H1 (cell line): Measurements from ENCODE around the gene TRPT1. TPM values are rescaled to one million over a fixed set of nuclear protein-coding genes. Genes with fewer than 3 reads are reported as not detected.

Experiments
- CTCF ChIA-PET: fragments of 300-600 bp; sonication (Branson Sonifier 250); formaldehyde crosslinking; loops from one replicate; lab custom pipeline; 2021; ENCODE audit not compliant: partially characterized antibody; lab: Charles Lee
- POLR2A ChIA-PET: fragments of 300-600 bp; sonication (Branson Sonifier 250); formaldehyde crosslinking; loops from one replicate; lab custom pipeline; 2021; ENCODE audit warnings: inconsistent platforms; ENCODE audit not compliant: partially characterized antibody; lab: Charles Lee
- DNase-seq, 2 experiments: peaks; one replicate each; pipeline versions ENCODE4 v3.0.0 to v3.0.0-alpha.2; 2010 to 2022; ENCODE audit warnings: low spot score in 2 of 2, low read depth in 1 of 2, mixed read lengths in 1 of 2
- FAIRE-seq: peaks from 2 replicates; lab custom pipeline; 2011; peaks lifted over from hg19 to GRCh38; lab: Jason Lieb, UNC
- H2AFZ ChIP-seq: 2 replicates; pipeline ENCODE4 v1.8.1; 2012; ENCODE audit warnings: low read length, inconsistent platforms
- H2AK5ac ChIP-seq: 2 replicates; pipeline ENCODE4 v1.6.1; 2013; ENCODE audit warnings: low read depth, low read length
- H2BK120ac ChIP-seq: replicated peaks from 2 replicates; pipeline ENCODE3; 2013; ENCODE audit warnings: low read depth, low read length, inconsistent platforms
- H2BK12ac ChIP-seq: 2 replicates; pipeline ENCODE4 v1.6.1; 2013; ENCODE audit warnings: low read depth, low read length
- H2BK15ac ChIP-seq: 2 replicates; pipeline ENCODE4 v1.6.1; 2013; ENCODE audit warnings: low read length
- H2BK20ac ChIP-seq: 2 replicates; pipeline ENCODE4 v1.6.1; 2013; ENCODE audit warnings: low read length
- H2BK5ac ChIP-seq: 2 replicates; pipeline ENCODE4 v1.6.1; 2013; ENCODE audit warnings: low read depth, low read length
- H3K14ac ChIP-seq: 2 replicates; pipeline ENCODE4 v1.6.1; 2013; ENCODE audit warnings: inconsistent platforms; ENCODE audit not compliant: insufficient read length
- H3K18ac ChIP-seq: 2 replicates; pipeline ENCODE4 v1.6.1; 2013; ENCODE audit warnings: low read length; ENCODE audit errors: extremely low read depth
- H3K23ac ChIP-seq: 2 replicates; pipeline ENCODE4 v1.6.1; 2013; ENCODE audit warnings: inconsistent platforms; ENCODE audit not compliant: insufficient read length
- H3K23me2 ChIP-seq: 2 replicates; pipeline ENCODE4 v1.6.1; 2013; ENCODE audit warnings: low read depth, low read length
- H3K27ac ChIP-seq: 2 replicates; pipeline ENCODE4 v1.6.1; 2011; ENCODE audit warnings: low read depth, low read length, inconsistent platforms
- H3K27me3 ChIP-seq, 4 experiments: replicated peaks in 1 of 4; 1 replicate in 1 of 4; 2 replicates in 3 of 4; pipeline versions ENCODE4 v1.6.1 to v1.8.1; 2011 to 2013; ENCODE audit warnings: low read length in 3 of 4, mild to moderate bottlenecking in 3 of 4, inconsistent platforms in 2 of 4, mixed read lengths in 2 of 4, moderate library complexity in 1 of 4; ENCODE audit not compliant: control insufficient read depth in 3 of 4, insufficient read depth in 3 of 4; ENCODE audit errors: extremely low read depth in 1 of 4
- H3K36me3 ChIP-seq, 4 experiments: 2 replicates each; pipeline versions ENCODE4 v1.6.1 to v1.8.1; 2011 to 2013; ENCODE audit warnings: mild to moderate bottlenecking in 4 of 4, low read length in 3 of 4, moderate library complexity in 2 of 4, control low read depth in 1 of 4, inconsistent platforms in 1 of 4; ENCODE audit not compliant: insufficient read depth in 4 of 4, control insufficient read depth in 2 of 4
- H3K4ac ChIP-seq: replicated peaks from 2 replicates; pipeline ENCODE3; 2013; ENCODE audit warnings: low read length, low read depth, mixed read lengths, inconsistent platforms; ENCODE audit not compliant: insufficient read length
- H3K4me1 ChIP-seq, 4 experiments: replicated peaks in 1 of 4; 1 replicate in 1 of 4; 2 replicates in 3 of 4; pipeline versions ENCODE4 v1.6.1 to v1.8.1; 2011 to 2013; ENCODE audit warnings: low read length in 3 of 4, inconsistent platforms in 2 of 4, mixed read lengths in 1 of 4; ENCODE audit not compliant: insufficient read depth in 4 of 4, control insufficient read depth in 3 of 4
- H3K4me2 ChIP-seq, 2 experiments: 2 replicates each; pipeline versions ENCODE4 v1.6.1 to v1.8.1; 2011 to 2013; ENCODE audit warnings: low read depth in 2 of 2, low read length in 2 of 2, control low read depth in 1 of 2, inconsistent platforms in 1 of 2, mild to moderate bottlenecking in 1 of 2; ENCODE audit not compliant: insufficient read depth in 1 of 2
- H3K4me3 ChIP-seq, 4 experiments: fragments of 200-600, 300-600 bp in 1 of 4; sonication (generic), shearing (Covaris generic), sonication (Bioruptor Twin) in 1 of 4; 2 replicates each; pipeline versions ENCODE4 v1.5.1 to v1.8.1; 2011 to 2016; ENCODE audit warnings: low read length in 4 of 4, low read depth in 3 of 4, control low read depth in 2 of 4, inconsistent platforms in 2 of 4, mild to moderate bottlenecking in 2 of 4, mixed read lengths in 1 of 4, moderate library complexity in 1 of 4; ENCODE audit not compliant: insufficient read depth in 2 of 4; ENCODE audit errors: extremely low read depth in 1 of 4
- H3K56ac ChIP-seq: replicated peaks from 2 replicates; pipeline ENCODE3; 2013; ENCODE audit warnings: low read depth, mild to moderate bottlenecking, mixed read lengths, low read length, inconsistent platforms; ENCODE audit not compliant: insufficient read length
- H3K79me1 ChIP-seq: 2 replicates; pipeline ENCODE4 v1.6.1; 2013; ENCODE audit warnings: low read depth, low read length, control low read depth
- H3K79me2 ChIP-seq, 2 experiments: 2 replicates each; pipeline versions ENCODE4 v1.6.1 to v1.8.1; 2012 to 2013; ENCODE audit warnings: low read length in 2 of 2, mild to moderate bottlenecking in 2 of 2, inconsistent platforms in 1 of 2; ENCODE audit not compliant: insufficient read depth in 2 of 2, control insufficient read depth in 1 of 2
- H3K9ac ChIP-seq, 4 experiments: replicated peaks in 1 of 4; 1 replicate in 1 of 4; 2 replicates in 3 of 4; pipeline versions ENCODE4 v1.6.1 to v1.8.1; 2011 to 2013; ENCODE audit warnings: low read depth in 3 of 4, low read length in 3 of 4, control low read depth in 2 of 4, mild to moderate bottlenecking in 2 of 4, moderate library complexity in 2 of 4, inconsistent platforms in 1 of 4; ENCODE audit errors: extremely low read depth in 1 of 4
- H3K9me3 ChIP-seq, 2 experiments: 2 replicates each; pipeline versions ENCODE4 v1.6.1 to v1.8.1; 2012 to 2013; ENCODE audit warnings: mild to moderate bottlenecking in 2 of 2, moderate library complexity in 2 of 2, control low read depth in 1 of 2, inconsistent platforms in 1 of 2, low read depth in 1 of 2, low read length in 1 of 2, mixed read lengths in 1 of 2; ENCODE audit not compliant: insufficient read depth in 2 of 2
- H4K20me1 ChIP-seq, 2 experiments: replicated peaks in 1 of 2; 2 replicates each; pipeline versions ENCODE3 to v1.8.1; 2011 to 2013; ENCODE audit warnings: inconsistent platforms in 2 of 2, low read length in 2 of 2, mild to moderate bottlenecking in 1 of 2; ENCODE audit not compliant: insufficient read depth in 2 of 2, control insufficient read depth in 1 of 2
- H4K5ac ChIP-seq: 2 replicates; pipeline ENCODE4 v1.6.1; 2013; ENCODE audit warnings: low read length, low read depth, mixed read lengths, inconsistent platforms; ENCODE audit not compliant: insufficient read length
- H4K8ac ChIP-seq: 2 replicates; pipeline ENCODE4 v1.8.0; 2013; ENCODE audit warnings: mild to moderate bottlenecking, moderate library complexity, low read length, inconsistent platforms; ENCODE audit not compliant: insufficient read depth; ENCODE audit errors: extremely low read depth
- H4K91ac ChIP-seq: replicated peaks from 2 replicates; pipeline ENCODE3; 2013; ENCODE audit warnings: low read length, mixed read lengths, inconsistent platforms; ENCODE audit not compliant: insufficient read length
- CBX5 ChIP-seq: fragments of 300-800, 300-1000 bp; sonication (generic); IDR thresholded peaks from 2 replicates; pipeline ENCODE4 v1.7.1; 2016; ENCODE audit warnings: antibody characterized with exemption, low read length, low read depth
- CEBPB ChIP-seq: IDR thresholded peaks from 2 replicates; pipeline ENCODE4 v1.6.1; 2012; ENCODE audit warnings: low read depth, low read length
- JUND ChIP-seq: IDR thresholded peaks from 2 replicates; pipeline ENCODE4 v1.6.1; 2011; ENCODE audit warnings: mild to moderate bottlenecking, improper control_type of control experiment, low read length
- KDM4A ChIP-seq: IDR thresholded peaks from one replicate; pipeline ENCODE4 v1.7.1; 2012; ENCODE audit warnings: low read depth, mild to moderate bottlenecking, moderate library complexity, low read length, inconsistent platforms; ENCODE audit not compliant: severe bottlenecking
- RBBP5 ChIP-seq: IDR thresholded peaks from 2 replicates; pipeline ENCODE4 v1.7.1; 2012; ENCODE audit warnings: low read depth, mild to moderate bottlenecking, inconsistent platforms, low read length, moderate library complexity, borderline replicate concordance
- RFX5 ChIP-seq: IDR thresholded peaks from 2 replicates; pipeline ENCODE4 v1.6.1; 2011; ENCODE audit warnings: low read depth, low read length, improper control_type of control experiment, borderline replicate concordance
- RNF2 ChIP-seq: fragments of 200-900, 300-1000 bp; sonication (generic); IDR thresholded peaks from 2 replicates; pipeline ENCODE4 v1.7.1; 2016; ENCODE audit warnings: borderline replicate concordance, low read depth, mild to moderate bottlenecking, antibody characterized with exemption, low read length; ENCODE audit not compliant: poor library complexity, severe bottlenecking; ENCODE audit errors: missing control alignments
- SAP30 ChIP-seq: fragments of 300-600 bp; sonication (generic); IDR thresholded peaks from 2 replicates; pipeline ENCODE4 v1.7.1; 2012; ENCODE audit warnings: low read length, moderate library complexity, mild to moderate bottlenecking, inconsistent platforms; ENCODE audit not compliant: insufficient read depth, insufficient replicate concordance
- SP2 ChIP-seq: IDR thresholded peaks from 2 replicates; pipeline ENCODE4 v1.6.1; 2012; ENCODE audit warnings: mild to moderate bottlenecking, low read length, inconsistent platforms
- TAF7 ChIP-seq: optimal IDR thresholded peaks from 2 replicates; pipeline ENCODE3; 2011; ENCODE audit warnings: low read depth, mild to moderate bottlenecking, inconsistent platforms, low read length, moderate library complexity, borderline replicate concordance
- WGBS, 2 experiments: shearing (Covaris generic) in 1 of 2; methylation state at CpG; one replicate each; pipeline versions ENCODE4 v1.1.6 to v1.1.7; 2013 to 2015; ENCODE audit warnings: low lambda C conversion rate in 2 of 2, mixed read lengths in 2 of 2, inconsistent platforms in 1 of 2, low coverage in 1 of 2, missing lambda C conversion rate in 1 of 2; ENCODE audit not compliant: insufficient replicate concordance in 2 of 2, insufficient coverage in 1 of 2, insufficient read length in 1 of 2; ENCODE audit errors: extremely low coverage in 1 of 2, missing lambda C conversion rate in 1 of 2; 5-methylcytosine and 5-hydroxymethylcytosine counted together
- polyA plus RNA-seq, 7 experiments: library from polyadenylated mRNA; depleted of rRNA in 3 of 7; stranded (reverse) in 5 of 7; unstranded in 2 of 7; fragments of >200 nt in 5 of 7; fragments of 200-250 nt in 2 of 7; gene quantifications; 1 replicate in 5 of 7; 2 replicates in 1 of 7; 4 replicates in 1 of 7; pipeline versions ENCODE4 v1.2.1 to v1.2.3, GENCODE V29; 2011 to 2013; ENCODE audit warnings: missing spikeins in 2 of 7, mixed read lengths in 2 of 7
- total RNA-seq: library from RNA; stranded (reverse); fragmentation: NEBNext Ultra II Directional; extraction: Animal tissue kit (Norgen Biotek cat#: 25700); gene quantifications from 2 replicates; pipeline ENCODE4 v1.2.1, GENCODE V29; 2021

The TRPT1 gene
- total and polyA plus RNA-seq, 2 of the 8 experiments (the other 6 are each of a cell fraction or from before 2014, with no cell fraction given): 34.5 to 74.6 TPM

GRCh38 chr11:64185175-64185692 is 40.8 kb downstream of the TRPT1 start:
- Histone ChIP-seq H2BK12ac (peak overlapping the region; percentile 88), H4K20me1 (peaks cover 9 to 23% of the 10 kb centered on the region in 2 experiments), H3K23me2 (peaks cover 9% of the 10 kb centered on the region), H4K91ac (peak overlapping the region; percentile 83), H3K27me3 (no peaks in the 10 kb centered on the region), H2BK15ac (no peak overlapping the region), H2AK5ac (no peak overlapping the region; the same call in 1 of the 2 replicates), H3K14ac (no peak overlapping the region), H3K4me3 (peak overlapping the region; percentile 55 to 87 (median 77)), H3K27ac (peak overlapping the region; percentile 87), H2BK20ac (no peak overlapping the region), H3K18ac (peak overlapping the region; percentile 98), H4K8ac (peak overlapping the region; percentile 95; the same call in 1 of the 2 replicates), H3K4ac (peak overlapping the region; percentile 71), H2BK120ac (no peak overlapping the region), H3K79me1 (peaks cover 2% of the 10 kb centered on the region; the same call in 1 of the 2 replicates), H3K4me2 (peak overlapping the region; percentile 87 to 96), H3K4me1 (peaks cover 0 to 9% (median 4%) of the 10 kb centered on the region in 4 experiments; a peak in 6 of 7 replicates), H3K36me3 (peaks cover 0 to 4% (median 0%) of the 10 kb centered on the region in 4 experiments; a peak in 1 of 8 replicates), H3K9ac (peak overlapping the region; percentile 84 to 95 (median 89)), H2BK5ac (peak overlapping the region; percentile 92), H3K9me3 (no peaks in the 10 kb centered on the region), H4K5ac (peak overlapping the region; percentile 84), H3K23ac (no peak overlapping the region), H3K56ac (peak overlapping the region; percentile 50), H3K79me2 (peaks cover 12 to 23% of the 10 kb centered on the region in 2 experiments), H2AFZ (no peak overlapping the region)
- ChIA-PET CTCF (interaction anchor here (0.5 to 2.3 kb wide), 18 partner anchors 11 to 185 kb away, joined by 3 to 8 read pairs (median 3); partner anchors contain the start of genes NUDT22, PLCB3 and TRPT1), POLR2A (interaction anchor here (0.6 to 12.4 kb wide), 39 partner anchors 10 to 1331 kb away, joined by 3 to 186 read pairs (median 4); partner anchors contain the start of genes FERMT3, FKBP2, MACROD1 and NUDT22)
- 1% methylated on average over 44 of the region's 52 CpGs; no CpG with 5 or more reads in 1 of the 2 experiments for WGBS, 2 experiments
- DNase-seq (no peak), FAIRE-seq (no peak)
- TF ChIP-seq TAF7: peak; percentile 94
- TF ChIP-seq RNF2: no peak
- TF ChIP-seq SAP30: no peak
- peak; percentile 42 for TF ChIP-seq KDM4A
- TF ChIP-seq RFX5: no peak
- no peak for TF ChIP-seq CBX5
- TF ChIP-seq CEBPB: no peak
- no peak for TF ChIP-seq SP2
- TF ChIP-seq RBBP5: no peak
- no peak for TF ChIP-seq JUND
